HG02610 (cell line): ENCODE measurements around the gene FAM20A.

Source experiments
- ATAC-seq: cut with Tn5 transposase; IDR thresholded peaks from one replicate; pipeline ENCODE4 v1.9.1; 2021; ENCODE audit warnings: mild to moderate bottlenecking, moderate library complexity; ENCODE audit not compliant: unreplicated experiment

Gene FAM20A

DNA sequence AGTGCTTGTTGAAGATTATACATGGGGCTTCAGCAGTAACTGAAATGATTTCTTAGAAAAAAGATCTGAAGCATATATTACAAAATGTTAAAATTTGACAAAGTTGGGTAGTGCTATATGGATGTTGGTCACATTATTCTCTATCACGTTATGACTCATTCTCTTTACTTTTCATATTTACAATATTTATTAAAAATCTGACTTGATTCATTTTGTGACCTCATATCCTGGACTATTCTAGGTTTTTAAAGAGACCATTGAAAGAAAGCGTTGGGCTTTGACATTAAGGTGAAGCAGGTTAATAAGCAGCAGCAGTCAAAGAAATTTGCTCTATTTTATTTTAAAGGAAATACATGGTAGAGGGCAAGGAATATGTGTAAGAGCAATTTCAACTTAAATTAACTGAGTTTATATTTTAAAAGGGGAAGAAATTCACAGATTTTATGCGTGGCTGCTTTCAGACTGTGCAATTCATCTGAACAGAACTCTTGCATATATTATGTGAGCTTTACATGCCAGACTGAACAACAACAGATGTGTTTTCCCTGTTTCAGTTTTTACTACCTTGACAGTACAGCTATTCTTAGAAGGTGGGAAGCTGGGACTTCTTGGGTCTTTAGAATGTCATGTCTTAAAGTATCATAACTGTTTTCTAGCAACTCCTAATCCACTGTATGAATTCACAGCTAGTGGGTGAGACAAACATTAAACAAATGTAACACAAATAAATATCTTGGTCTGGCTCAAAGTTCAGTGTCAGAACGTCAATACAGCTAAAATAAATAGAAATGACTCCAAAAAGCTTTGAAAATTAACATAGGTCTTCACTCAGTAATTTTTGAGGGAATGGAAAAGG is 10.4 kb upstream of the FAM20A start:
- ATAC-seq = no peak

DNA sequence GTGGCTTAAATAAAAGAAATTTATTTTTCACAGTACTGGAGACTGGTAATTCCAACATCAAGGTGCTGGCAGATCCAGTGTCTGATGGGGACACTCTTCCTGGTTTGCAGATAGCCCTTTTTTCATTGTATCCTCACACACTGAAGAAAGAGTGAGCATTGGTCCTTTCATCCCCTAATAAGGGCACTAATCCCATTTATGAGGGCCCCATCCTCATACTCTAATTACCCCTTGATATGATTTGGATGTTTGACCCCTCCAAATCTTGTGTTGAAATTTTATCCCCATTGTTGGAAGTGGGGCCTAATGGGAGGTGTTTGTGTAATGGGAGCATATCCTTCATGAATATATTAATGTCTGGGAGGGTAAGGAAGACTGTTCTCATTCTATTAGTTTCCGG is 9.4 kb upstream of the FAM20A start:
- ATAC-seq = no peak

DNA sequence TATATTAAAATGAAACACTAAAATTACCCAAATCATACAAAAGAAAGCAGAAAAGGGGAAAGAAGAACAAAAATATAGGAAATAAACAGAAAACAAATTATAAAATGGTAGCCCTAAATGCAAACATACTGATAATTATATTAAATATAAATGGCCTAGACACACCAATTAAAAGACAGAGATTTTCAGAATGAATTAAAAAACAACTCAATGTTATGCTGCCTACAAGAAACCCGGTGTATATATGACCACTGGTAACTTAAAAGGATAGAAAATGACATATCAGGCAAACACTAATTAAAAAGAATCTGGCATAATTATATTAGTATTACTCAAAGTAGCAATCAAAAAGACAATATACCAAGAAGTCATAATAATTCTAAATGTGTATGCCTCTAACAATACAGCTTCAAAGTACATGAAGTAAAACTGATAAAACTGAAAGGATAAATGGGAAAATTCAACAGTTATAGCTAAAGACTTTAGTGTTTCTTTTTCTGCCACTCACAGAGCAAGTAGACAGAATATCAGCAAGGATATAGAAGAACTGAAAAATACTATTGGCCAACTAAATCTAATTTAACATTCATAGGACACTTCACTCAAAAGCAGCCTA is 7.5 kb upstream of the FAM20A start:
- no peak for ATAC-seq

DNA sequence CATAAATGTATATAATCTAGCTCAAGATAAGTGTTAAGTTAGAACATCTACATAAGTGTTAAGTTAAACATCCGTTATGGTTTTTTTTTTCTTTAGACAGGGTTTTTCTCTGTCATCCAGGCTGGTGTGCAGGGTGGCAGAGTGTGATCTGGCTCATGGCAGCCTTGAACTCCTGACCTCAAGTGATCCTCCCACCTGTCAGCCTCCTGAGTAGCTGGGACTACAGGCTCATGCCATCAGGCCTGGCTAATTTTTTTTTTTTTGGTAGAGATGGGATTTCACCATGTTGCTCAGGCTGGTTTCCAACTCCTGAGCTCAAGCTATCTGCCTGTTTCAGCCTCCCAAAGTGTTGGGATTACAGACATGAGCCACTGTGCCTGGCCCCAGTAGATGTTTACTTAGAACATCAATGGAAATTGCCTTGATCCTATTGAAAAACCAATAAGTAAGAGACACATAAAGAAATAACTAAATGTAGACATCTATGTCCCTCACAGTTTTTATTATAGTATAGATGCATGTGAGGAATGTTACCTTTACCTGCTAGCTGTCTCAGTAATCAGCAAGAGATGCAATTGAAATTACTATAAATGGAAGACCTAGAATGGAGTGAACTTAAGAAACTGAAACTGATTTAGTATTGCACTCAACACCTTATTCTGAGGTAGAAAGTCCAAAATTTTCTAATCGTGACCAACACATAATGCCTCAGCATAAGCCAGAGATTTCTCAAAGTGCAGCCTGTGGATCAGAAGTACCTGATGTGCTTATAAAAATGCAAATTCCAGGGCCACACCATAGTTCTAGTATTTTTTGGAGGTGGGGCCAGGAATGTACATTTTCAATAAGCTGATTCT is 5.5 kb upstream of the FAM20A start:
- ATAC-seq = no peak

DNA sequence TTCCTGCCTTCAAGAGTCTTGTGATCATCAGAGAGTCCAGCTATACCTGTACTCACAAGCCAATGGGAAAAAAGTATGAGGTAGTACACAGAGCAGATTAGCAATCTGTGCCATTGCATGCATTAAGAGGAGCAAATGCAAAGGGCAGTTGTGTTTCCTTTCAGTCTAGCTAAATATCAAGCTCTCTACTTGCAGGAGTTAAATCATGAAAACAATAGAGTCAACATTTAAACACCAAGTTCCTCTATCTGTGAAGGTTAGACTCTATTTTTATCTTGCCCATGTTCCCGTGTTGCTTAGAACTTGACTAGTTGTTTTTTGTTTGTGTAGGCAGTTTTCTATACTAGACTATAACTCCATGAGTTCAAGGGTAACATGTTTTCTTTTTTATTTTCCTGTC is 4.7 kb upstream of the FAM20A start:
- no peak for ATAC-seq

DNA sequence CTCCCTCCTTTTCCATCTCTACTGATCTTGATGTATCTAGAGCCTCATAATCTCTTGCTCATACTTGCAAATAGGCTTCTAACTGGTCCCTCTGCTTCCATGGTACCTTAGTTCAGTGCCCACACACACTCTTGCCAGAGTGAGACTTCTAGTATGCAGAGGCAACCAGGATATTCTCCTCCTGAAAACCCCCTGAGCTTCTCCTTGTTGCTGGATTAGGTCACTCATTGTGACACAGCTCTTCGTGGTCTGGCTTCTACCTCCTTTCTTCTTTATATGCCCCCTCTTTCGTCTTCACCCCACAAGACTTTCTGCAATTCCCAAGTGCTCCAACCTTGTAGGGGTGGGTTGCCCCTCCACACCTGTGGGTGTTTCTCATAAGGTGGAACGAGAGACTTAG is 2.5 kb upstream of the FAM20A start:
- no peak for ATAC-seq

DNA sequence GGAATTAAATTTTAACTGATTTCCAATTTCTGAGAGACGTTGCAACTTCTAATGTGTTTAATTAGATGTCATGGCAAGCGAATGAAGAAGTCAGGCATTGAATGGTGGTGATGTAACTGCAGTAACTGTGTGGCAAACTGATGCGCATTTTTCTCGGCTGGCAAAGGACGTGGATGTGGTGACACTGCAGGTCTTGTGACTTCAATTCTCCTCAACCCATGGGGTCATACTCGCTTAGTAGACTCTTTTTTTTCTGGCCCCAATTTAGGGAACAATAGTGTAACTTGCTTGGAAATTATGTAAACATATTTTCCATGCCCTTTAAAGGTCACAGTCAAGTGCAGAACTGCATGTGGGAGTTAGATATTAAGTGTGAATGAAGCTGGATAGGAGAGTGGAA is 1.9 kb upstream of the FAM20A start:
- no peak for ATAC-seq

DNA sequence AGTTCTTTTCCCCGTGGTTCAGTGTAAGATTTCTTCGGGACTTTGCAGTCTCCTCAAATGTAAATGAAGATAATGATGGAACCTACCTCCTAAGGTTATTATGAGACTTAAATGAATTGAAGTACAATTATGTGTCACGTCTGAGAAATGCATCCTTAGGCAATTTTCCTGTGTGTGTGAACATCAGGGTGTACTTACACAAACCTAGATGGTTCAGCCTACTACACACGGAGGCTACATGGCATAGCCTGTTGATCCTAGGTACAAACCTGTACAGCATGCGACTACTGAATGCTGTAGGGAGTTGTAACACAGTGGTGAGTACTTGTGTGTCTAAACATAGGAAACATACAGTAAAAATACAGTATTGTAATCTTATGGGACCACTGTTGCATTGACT is 1.1 kb upstream of the FAM20A start:
- no peak for ATAC-seq

DNA sequence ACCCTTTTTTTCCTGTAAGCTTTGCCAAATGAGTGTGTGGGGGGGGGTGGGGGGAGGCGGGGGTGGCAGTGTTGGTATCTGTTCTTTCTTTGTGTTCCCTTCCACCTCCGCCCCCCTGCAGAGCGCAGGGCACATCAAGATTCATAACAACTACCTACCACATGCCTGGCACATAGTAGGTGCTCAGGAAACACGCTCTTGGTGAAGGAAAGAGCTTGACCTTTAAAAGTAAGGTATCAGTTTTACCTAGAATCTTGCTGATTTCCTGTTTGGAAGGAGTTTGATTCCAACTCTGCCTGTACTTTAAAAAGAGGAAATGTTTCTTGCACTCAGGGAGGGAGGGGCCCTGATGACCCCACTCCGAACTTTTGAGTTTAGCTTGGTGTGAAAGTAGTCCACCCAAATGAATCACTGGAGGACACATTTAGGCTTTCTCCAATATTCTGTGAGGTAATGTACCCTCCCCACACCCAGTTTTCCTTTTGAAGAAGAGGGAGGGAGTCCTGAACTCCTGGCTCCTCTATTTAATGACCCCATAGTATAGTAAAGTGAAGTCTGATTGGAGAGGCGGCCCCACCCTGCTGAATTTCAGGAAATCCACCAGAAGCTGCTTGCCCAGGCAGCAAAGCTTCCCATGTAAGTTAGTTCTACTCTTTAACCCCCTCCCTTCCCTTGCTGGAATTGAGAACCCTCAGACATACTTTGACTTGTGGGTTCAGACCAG is 560 bp upstream of the FAM20A start:
- ATAC-seq = no peak

DNA sequence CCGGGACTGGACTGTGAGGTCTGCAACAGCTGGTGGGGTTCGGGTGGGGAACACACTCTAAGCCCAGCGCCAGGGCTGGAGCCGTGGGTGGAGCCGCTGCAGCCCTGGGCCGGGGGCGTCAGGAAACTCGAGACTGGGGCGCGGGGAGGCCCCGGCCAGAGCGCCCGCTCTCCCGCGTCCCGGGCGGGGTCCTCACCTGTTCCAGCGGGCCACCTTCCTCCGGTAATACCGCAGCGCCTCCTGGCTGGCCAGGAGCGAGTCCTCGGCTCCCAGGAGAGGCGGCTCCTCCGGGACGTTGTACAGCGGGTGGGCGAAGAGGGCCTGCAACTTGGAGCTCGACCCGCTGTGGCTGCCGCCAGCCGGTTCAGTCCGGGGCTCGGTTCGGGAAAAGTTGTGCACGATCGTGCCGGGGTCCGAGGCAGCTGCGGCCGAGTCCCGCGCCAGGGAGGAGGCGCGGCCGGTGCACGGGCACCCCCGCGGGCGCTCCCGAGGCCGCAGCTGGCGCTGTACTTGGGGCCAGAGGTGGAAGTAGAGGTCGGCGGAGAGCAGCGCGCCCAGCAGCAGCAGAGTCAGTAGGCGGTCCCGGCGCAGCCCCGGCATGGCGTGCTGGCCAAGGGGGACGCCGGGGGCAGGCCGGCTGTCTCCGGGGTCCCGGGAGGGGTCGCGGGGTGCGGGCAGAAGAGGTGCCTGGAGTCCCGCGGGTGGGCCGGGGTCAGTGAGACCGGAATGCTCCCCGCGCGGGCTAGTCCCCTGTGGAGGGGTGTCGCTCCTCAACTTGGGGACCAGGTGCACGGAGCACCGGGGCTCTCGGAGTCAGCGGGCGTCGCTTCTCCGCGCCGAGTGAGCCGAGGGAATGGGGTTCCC is 868 bp downstream of the FAM20A start:
- no peak for ATAC-seq

DNA sequence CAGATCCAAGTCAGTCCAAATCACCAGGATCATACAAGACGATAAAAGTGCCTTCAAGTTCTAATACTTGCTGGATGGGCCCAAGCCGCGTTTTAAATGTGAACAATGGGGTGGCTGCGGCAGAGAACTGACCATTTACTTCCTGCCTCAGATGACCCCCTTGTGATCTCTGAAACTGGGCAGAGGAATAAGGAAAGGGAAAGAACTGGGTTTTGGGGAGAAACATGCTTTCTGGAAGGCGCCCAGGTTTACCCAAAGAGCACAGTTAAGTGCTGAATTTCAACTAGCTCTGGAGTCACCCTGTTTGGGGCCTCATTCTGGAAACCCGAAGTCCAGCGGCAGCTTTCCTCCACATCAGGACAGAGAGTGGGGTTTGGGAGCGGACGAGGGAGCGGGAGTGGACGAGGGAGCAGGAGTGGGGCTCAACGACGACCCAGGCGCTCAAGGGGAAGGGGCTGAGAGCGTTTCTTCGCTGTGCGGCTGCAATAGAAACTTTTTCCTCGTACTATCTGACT is 1.6 kb downstream of the FAM20A start:
- ATAC-seq = no peak

DNA sequence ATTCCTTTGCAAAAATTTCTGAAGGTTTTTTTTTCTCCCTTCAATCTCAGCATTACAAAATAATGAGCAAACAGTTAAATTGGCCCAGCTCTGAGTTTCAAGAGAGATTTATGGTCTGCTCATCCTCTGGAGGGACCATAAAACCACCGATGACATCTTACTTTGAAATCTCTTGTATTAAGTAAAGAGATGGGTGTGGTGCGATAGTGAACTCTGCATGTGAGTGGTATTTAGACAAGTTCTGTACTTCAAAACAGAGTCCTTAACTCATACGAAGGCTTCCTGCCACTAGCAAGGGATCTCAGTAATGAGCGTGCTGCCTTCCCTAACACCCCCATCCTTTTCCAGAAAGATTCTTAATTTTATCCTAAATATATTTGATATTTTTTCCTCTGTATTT is 2.1 kb downstream of the FAM20A start:
- no peak for ATAC-seq

DNA sequence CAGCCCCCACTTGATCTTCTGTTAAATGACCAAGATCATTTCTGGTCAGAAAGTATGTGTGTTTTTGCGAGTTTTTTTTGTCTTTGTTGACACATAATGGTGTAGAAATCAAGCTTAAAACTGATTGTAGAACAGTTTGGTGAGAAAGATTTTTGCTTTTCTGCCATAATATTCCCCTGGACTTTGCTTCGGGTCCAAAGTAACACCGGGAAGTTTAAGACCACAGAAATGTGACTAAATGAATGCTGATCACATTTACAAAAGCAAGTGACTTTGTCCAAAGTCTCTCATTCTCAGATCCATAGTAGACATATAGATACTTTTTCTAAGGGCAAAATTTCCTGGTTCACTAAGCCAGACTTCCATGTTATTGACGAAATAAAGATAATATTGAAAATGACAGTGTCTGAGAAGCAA is 2.6 kb downstream of the FAM20A start:
- ATAC-seq = no peak

DNA sequence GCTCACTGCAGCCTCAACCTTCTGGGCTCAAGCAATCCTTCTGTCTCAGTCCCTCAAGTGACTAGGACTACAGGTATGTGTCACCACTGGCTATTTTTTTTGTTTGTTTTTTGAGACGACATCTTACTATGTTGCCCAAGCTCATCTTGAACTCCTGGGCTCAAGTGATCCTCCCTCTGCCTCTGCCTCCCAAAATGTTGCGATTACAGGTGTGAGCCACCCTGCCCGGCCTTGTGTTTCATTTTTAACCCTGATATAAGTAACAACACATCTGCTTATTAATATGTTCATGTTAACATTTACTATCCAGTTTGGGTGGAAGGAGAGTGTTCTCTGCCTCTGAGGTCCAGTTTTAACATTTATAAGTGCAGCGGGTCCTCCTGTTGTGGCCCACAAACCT is 3.1 kb downstream of the FAM20A start:
- ATAC-seq = no peak

DNA sequence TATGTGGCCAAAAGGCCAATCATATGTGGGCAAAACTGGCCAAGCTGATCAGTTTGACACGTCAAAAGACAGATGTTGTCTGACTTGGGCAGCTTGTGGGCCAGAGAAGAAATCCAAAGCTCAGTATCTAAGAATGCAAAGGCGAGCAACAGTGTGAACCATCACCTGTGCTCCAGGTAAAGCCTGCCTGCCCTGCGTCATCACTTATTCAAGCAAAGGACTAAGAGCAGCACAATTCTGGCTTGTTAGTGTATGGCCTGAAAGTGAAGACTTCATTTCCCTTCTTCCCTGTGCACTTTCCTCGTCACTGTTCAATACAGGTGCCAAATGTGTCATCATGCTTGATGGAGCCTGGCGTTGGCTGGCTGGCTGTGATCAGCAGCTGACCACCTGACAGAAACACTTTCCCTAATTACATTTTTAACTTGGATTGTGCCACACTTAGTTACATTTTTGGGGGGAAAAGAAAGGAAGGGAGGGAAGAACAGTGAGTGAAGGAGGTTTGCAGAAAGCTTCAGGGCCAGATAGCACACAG is 4.7 kb downstream of the FAM20A start:
- ATAC-seq = no peak

DNA sequence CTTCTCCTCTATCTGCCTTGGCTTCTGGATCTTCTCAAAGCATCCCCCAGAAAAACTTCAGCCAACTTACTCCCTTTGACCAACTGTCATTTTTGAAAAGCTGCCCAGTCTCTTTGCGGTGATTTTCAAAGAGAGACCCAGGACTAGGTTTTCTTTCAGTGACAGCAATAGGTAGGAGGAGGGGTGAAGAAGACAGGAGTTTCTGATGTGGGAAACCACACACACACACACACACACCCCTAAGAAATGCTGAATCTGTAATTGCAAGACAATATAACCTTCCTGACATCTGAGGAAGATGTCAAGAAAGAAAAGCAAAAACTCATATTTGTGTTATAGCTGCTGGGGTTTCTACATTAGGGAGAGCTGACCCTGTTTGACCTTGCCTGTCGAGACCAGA is 5.2 kb downstream of the FAM20A start:
- no peak for ATAC-seq

DNA sequence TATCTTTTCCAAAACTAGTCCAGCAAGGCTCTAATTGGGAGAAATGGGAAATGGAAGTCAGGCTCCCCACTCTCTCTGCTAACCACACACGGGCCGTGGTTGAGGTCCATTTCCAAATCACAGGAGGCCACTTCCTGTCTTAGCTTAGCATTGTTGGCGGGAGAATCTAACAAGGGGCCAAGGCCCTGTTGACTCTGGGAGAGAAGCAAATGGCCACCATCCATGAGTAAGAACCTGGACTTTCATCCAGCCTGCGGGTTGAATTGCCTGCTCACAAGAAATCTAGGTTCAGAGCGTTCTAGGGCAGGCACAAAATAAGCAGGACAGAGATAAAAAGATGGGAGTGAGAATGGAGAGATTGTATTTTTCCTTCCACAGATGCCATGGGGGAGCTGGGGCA is 5.7 kb downstream of the FAM20A start:
- ATAC-seq = no peak

DNA sequence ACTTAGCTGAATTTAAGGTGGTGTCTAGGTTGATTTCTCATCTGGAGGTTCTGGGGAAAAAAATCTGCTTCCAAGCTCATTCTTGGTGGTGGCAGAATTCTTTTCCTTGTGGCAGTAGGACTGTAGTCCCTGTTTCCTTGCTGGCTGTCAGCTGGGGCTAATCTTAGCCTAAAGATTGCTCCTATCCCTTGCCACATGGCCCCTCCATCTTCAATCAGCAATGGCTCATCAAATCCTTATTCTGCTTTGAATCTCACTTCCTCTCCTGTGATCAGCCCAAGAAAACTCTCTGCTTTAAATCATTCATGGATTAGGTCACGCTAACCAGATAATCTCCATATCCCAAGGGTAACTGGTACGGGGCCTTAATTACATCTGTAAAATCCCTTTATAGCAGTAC is 6.6 kb downstream of the FAM20A start:
- ATAC-seq = no peak
